ENCODE data around the gene GPR139.

Gene GPR139

DNA sequence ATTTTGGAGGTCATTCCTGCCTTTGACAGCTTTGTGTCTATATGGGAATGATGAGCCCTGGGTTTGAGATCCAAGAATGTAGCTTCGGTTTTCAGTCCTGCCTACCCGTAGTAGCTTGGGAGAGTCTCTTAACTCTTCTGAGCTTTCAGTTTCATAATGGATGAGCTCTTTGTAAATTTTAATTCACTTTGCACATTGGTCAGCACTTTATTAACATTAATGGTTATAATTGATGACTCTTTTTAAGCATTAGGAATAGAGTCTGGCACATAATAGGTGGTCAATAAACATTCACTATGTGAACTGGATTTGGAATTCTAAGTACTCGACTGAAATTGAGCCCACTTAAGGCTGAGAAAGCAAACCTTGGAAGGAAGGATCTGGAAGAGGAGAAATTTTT is 17.3 kb downstream of the GPR139 start:
- DNase-seq (ENCODE audit: low read depth in 4 of 4, low spot score in 1 of 4), result no peak

DNA sequence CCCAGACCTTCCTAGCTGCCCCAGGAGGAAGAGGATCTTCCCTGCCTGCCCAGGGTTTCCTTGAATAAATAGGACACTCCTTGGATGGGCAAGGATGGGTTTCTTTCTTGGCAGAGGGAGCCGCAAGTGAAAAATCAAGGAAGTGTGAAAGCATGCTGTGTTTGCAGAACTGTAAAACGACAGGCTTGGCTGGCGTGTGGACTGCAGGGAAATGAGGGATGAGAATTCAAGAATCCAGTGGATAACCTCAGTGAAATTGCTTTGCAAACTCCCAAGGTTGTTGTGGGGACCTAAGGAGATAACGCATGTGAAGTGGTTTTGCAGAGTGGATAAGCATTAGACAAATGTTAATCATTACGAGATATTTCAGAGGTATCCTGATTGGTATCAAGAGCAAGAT is 20.4 kb downstream of the GPR139 start:
- DNase-seq (ENCODE audit: low read depth in 4 of 4, low spot score in 1 of 4), result no peak

DNA sequence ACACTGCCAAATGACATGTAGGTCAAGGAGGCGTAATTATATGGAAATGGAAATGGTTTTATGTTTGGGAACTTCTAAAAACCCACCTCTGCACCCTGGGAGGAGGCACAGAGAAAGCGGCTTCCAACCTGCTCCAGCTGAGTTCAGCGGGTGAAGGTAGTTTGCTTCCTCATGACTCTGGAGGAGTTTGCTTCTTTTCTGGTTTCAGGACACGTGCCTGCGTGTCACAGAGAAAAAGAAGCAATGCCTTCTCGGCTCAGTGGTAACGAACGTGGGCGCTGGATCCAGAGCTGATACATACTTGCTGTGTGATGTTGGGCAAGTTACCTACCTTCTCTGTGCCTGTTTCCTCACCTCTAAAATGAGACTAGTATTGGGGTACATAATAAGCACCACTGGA is 22.1 kb downstream of the GPR139 start:
- no peak for DNase-seq (ENCODE audit: low read depth in 4 of 4, low spot score in 1 of 4)

DNA sequence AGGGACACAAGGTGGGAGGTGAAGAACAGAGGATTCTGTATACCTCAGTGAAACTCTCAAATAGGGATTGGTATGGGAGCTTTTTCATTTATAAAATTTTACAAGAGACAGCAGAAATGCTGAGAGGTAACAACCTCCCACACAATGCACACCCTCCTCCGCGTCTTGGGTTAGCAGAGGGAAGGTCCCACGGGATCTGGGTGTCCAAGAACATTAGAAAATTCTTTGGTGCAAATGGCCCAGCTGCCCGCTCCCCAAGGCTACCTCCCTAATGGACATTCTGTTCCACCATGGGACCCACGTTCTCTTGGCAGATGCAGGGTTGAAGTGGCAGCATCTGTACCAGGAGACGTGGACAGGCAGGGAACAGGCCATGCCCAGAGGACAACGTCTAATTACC is 22.5 kb downstream of the GPR139 start:
- DNase-seq (ENCODE audit: low read depth in 4 of 4, low spot score in 1 of 4), result no peak

DNA sequence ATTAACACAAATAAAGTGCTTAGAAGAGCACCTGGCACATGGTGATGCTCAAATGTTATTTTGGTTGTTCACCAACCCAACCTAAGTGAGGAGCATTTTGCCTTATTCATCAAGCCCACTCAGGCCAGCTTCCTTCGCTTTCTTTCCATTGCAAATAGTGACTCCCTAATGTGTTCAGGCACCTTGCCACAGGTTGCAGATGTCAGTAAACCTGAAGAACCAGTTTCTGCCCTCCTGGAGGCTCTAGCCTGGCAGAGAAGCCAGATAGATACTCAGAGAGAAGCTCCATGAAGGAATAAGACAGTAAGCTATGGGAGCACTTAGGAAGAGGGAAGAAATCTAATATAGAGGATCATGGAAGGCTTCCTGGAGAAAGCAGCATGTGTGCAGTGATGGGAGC is 23.9 kb downstream of the GPR139 start:
- no peak for DNase-seq (ENCODE audit: low read depth in 4 of 4, low spot score in 1 of 4)

DNA sequence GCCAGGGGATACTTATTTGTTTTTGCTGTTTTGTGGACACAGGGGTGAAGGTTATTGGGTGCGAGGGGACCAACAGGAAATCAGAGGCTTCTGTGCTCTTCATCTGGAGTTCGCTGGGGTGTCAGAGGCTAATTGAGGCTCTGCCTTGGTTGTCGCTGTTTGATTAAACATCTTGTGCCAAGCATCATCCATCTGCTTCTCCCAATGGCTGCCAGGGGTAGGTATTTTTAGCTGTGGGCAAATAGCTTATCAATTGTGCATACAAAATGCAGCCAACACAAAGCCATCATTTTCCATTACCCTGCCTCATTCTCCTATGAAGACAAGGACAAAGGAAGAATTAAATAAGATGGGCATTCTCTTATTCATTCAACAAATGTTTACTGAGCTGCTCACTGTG is 27.8 kb downstream of the GPR139 start:
- no peak for DNase-seq (ENCODE audit: low read depth in 4 of 4, low spot score in 1 of 4)

DNA sequence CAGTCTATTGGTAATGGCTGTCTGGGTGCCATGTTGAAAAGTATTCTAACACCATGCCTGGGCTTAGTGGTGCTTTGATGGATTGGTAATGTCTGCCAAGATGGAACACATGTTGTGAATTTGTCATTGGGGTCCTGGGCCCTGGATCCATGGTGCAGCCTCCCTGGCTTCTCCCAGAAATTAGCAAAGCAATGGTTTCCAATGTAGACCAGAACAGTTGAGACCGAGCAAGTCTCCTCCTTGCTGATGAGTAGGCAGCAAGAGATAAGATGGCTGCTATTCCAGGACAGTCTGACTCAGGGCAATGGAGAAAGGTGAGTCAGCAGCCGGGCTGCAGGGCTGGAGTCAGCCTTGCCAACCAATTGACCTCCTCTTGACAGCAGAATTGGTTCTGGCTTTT is 30.8 kb downstream of the GPR139 start:
- DNase-seq (ENCODE audit: low read depth in 4 of 4, low spot score in 1 of 4), result no peak

DNA sequence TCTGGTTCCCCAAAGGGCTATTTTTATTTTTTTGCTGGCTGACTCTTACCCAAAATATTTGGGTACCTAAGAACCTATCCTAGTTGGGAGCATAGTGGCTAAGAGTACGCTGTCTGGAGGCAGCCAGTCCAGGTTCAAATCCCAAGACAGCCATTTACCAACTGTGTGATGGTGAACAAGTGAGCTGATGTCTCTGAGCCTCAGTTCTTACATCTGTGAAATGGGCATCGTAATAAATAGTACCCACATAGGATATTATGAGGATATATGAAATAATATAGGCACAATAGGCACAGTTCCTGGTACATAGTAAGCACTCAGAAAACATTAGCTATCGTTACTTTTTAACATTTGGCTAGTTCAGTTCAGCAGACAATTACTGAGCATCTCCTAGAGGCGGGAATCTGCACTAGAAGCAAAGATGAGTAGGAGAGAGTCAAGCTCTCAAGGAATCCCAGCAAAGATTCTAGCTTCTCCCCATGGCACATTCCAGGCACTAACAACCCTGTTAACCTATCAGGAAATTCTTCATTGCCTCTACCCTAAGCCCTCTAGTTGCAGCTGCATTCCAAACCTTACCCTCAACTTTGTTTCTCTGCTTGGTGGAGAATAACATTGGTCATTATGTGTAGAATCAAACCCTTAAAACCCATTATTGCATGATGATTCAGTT is 31.6 kb downstream of the GPR139 start:
- no peak for DNase-seq (ENCODE audit: low read depth in 4 of 4, low spot score in 1 of 4)

DNA sequence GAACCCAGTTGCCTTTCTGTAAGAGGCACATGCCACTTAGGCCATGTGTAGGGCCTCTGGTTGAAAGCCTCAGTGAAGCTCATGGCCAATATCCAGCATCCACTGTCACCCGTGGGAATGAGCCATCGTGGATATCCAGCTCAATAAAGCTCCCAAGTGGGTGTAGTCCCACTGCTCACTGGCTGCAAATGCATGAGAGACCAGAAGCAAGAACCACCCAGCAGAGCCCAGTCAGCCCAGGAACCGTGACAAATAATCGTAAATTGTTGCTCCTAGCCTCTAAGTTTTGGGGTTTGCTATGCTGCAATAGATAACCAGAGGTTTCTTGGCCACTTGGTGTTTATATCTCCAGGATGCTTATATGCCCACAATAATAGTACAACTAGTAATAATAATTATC is 33.7 kb downstream of the GPR139 start:
- no peak for DNase-seq (ENCODE audit: low read depth in 4 of 4, low spot score in 1 of 4)

DNA sequence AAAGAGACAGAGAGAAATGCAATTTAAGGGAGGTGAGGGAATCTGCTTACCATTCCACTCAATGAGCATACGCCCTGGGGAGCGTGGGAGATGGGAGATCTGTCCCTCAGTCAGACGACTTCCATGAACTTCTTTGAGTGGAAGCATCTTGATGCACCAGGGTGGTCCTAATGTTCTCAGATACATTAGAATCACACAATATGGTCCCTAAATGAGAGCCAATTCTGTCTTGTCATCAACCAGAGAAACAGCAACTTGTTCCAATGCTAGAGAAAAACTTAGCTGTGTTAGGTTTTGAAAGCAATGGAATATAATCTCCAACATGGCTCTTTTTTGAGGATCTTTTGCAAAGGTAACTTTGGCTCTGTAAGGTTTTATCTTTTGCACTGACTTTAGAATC is 44.1 kb downstream of the GPR139 start:
- no peak for DNase-seq (ENCODE audit: low read depth in 4 of 4, low spot score in 1 of 4)

DNA sequence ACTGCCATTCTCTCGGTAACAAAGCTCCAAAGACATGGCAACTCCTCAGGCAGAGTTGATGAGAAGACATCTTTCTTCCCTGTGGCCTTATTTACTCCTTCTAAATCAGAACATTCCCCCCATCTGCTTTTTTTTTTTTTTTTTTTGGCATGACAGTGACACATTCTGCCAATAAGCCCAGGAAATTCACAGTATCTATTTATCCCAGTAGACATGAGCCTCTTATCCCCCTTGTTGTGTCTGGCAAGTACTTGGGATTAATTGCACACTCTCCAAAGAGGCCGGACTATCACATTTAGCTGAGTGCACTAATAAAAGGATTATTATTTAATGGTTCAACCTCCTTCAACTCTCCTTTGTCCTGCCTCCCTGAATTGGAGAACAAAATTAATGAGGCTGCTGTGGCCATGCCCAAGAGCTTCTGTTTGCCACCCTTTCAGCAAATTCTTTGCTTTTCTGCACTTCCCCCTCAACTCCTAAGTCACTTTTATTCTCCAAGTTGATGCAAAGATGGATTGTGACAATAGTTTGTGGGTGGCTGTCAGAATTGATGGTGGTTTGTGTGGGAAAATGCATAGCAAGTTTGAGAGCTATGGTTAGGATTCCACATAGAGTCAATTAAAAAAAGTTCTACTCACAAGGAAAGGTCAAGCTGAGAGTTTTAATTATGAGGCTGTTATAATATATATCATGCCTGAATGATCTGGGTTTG is 47.2 kb downstream of the GPR139 start:
- no peak for DNase-seq (ENCODE audit: low read depth in 4 of 4, low spot score in 1 of 4)

DNA sequence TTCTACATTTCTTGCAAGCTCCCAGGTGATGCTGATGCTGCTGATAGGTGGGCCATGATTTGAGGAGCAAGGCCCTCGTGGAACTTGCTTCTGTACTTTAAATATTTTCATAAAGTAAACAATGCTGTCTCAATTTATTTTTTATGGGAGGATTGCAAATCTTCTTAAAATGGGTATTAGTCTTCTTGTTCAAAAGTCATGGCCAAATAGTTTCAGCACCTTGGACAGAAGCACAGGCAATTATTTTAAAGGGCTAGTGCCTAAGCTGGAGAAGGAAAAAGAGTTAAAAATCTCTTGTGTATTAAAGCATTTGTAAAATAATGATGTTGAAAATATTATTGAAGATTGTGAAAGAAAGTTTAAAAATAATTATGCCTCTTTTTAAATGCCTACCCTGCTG is 50.5 kb downstream of the GPR139 start:
- no peak for DNase-seq (ENCODE audit: low read depth in 4 of 4, low spot score in 1 of 4)

DNA sequence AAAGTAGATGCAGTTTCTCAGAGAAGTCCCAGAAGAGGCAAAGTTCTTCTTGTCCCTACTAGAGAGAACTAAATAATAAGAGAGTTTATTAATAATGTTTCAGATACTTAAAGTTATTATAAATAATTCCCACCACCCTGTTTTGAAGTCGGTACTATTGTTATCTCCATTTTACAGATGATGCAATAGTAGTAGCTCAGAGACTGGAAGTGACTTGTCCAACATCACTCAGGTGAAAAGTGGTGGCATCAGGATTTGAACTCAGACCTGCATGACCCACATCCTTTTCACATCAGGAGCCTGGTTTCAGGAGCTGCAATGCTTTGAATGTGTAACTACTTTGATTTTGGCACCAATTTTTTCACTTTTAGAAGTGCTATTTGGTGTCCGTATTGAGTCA is 52.7 kb downstream of the GPR139 start:
- no peak for DNase-seq (ENCODE audit: low read depth in 4 of 4, low spot score in 1 of 4)

DNA sequence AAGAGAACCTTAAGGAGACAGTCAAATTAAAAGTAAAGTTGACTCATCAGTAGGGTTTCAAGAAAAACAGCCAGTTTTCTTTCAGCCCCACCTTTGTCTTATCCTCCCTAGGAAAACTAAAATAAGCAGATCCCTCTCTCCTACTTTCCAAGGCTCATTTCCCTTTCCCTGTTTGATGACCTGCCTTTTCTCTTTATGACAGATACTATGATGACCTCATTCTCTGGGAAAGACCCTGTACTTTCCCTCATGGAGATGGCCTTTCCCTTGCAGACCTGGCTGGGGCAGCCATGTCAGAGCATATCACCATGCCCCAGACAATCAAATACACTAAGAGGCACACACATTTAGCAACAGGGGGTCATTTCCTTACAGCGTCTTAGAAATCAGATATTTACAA is 53.6 kb downstream of the GPR139 start:
- no peak for DNase-seq (ENCODE audit: low read depth in 4 of 4, low spot score in 1 of 4)

DNA sequence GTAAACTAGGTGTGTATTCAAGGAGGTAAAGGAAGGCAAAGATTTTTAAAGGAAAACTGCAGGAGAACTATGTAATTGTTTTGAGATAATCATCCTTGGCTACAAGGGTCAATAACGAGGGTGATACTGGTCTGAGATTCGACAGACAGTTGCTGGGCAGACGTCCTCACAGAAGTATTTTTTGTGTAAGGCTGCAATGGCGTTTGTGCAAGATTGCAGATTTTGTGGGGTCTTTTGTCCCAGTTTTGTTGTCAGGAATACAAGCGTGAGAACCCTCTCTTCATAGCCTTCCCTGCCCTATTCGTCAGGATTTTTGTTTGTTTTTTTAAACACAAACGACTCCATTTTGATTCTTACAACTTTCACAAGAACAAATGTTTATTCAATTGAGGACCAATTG is 57.5 kb downstream of the GPR139 start:
- DNase-seq (ENCODE audit: low read depth in 4 of 4, low spot score in 1 of 4), result no peak

DNA sequence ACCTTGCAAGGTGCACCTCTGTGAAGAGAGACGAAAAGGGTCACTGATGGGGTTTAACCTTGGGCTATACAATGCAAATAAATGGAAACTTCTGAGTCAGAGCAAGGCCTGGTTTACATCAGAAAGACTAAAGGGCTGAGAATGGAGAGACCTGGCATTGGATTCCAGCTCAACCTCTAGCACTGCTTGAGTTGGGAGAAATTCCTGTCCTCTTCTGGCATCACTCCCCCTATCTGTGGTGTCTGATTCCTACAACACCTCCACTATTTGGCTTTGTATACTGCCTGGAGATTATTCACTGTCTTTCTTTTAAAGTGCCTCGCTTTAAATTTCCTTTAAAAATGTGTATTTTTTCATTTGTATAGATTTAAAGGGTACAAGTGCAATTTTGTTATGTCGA is 68.8 kb downstream of the GPR139 start:
- no peak for DNase-seq (ENCODE audit: low read depth in 4 of 4, low spot score in 1 of 4)

DNA sequence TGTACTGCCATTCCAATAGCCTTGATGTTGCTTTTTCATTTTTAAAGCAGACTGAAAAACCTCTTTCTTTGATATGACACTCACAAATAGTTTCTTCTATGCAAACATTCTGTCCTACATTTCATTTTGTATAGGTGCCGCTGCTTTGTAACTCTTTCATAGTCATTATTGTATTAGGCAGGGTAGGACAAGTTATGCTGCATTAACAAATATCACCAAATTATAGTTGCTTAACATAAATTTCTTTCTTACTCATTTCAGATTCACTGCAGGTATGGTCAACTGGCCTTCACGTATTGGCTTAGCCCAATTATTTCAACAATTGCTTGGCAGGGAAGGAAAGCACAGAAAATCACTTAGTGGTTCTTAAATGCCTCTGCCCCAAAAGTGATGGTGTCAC is 70.8 kb downstream of the GPR139 start:
- no peak for DNase-seq (ENCODE audit: low read depth in 4 of 4, low spot score in 1 of 4)

DNA sequence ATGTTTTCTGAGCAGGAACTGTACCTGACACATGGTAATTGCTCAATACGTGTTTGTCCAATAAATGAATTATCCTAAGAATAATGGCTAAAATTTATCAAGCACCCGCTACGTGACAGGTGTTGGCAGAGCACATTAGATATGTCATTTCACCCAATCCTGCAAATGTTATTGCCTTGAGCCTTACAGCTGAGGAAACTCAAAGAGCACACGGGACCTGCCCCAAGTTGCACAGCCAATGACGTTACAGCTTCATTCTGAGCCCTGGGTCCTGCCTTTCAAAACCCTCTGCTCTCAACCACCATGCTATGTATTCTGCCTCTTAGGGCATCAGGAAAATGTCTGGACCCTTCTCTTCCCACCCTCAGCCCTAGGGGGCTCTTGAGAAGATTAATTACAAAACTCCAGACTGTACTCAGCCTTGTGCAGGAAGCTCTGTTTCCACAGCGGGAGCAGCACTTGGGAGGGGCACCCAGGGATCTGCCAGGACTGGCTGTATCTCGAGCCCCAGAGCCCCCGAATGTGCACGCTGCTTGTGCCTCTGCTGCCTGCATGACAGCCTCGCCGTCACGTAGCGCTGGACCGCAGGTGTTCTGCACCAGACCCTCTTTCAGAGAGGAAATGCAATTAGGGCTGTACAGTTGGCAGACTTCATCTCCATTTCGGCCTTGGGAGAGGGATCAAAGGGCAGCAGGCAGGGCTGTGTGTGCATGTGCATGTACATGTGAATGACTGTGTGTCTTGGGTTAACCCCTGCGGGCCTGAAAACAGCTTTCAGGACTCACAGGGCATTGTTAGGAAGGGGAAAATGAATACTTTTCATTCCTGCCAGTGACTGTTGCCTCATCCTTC is 71.6 kb downstream of the GPR139 start:
- DNase-seq (ENCODE audit: low read depth in 4 of 4, low spot score in 1 of 4), result no peak

DNA sequence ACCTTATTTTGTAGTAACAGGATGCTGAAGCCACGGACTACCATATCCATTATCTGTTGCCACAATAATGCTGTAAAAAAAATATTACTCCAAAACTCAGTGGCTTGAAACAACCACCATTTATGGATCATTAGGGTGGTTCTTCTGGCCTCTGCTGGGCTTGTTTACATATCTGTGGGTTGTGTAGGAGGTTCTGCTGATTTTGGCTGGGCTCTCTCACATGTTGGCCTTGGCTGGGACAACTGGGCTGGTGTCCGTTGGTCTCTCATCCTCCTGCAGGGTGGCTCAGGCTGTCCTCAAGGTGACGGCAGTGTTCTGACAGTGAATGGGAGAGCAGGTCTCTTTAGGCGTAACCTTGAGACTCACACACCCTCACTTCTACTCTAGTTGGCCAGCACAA is 76.0 kb downstream of the GPR139 start:
- no peak for DNase-seq (ENCODE audit: low read depth in 4 of 4, low spot score in 1 of 4)

DNA sequence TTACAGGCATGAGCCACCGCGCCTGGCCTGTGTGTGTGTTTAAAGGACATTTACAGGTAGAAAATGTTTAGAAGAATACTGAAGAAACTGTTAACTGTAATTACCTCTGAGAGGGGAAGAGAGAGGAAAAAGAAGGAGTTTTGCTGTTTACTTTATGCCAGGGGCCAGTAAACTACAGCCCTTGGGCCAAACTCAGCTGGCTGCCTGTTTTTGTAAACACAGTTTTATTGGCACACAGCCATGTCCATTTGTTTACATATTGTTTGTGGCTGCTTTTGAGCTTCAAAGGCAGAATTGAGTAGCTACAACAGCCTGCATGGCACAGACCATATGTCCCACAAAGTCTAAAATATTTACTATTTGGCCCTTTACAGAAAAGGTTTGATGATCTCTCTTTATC is 76.4 kb downstream of the GPR139 start:
- no peak for DNase-seq (ENCODE audit: low read depth in 4 of 4, low spot score in 1 of 4)

DNA sequence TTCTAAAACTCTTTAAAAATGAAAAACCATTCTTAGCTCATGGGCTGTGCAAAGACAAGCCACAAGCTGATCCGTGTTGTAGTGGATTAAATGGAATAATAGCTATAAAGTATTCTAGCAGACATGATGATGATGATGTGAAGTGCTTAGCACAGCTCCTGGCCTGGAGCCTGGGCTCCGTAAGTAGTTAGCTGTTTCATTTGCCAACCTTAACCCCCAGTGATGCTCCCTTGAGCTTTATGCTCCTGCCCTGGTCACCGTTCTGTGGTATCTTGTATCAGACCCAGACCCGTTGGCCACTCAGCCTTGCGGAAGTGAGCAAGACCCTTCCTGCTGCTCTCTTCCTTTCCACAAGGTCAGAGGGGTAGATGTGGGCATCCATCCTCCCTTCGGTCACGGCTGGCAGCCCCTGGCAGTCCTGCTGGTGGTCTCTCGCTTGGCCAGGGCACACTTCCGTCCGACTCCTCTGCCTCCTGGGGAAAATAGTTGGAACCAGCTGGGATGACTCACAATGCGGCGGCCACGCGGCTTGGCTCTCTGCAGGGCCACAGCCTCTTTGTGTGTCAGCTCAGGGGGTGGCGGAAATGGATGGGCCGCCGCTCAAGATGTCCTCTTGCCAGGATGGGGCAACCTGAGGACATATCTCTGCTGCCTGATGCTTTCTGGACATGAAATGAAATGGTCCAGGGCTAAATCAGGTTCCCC is 79.1 kb downstream of the GPR139 start:
- no peak for DNase-seq (ENCODE audit: low read depth in 4 of 4, low spot score in 1 of 4)

DNA sequence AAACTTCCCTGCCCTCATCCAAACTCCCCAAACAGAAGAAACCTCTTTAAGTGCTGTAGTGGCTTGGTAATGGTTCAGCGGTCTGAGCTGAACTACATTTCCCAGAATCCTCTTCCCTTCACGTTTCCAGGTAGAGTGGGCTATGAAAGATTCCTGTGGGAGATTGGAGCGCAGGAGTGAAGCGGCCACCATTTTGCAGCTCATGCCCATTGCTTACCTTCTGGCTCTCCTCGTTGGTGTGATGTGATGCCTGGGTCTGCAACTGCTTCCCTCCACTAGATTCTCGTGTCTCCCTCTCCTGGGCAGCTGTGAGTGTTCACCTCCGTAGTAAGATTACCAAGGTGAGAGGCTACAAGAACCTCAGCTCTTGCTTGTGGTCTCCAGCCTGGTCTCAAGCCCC is 82.1 kb downstream of the GPR139 start:
- no peak for DNase-seq (ENCODE audit: low read depth in 4 of 4, low spot score in 1 of 4)

All from stimulated activated CD4-positive, alpha-beta T cell treated with anti-CD3 and anti-CD28 coated beads, Interleukin-1b, Interleukin-23, amount 100 ng/mL, for 24 hours (primary cell).